ENCODE results near the gene SUCO. TPM values are rescaled to one million over a fixed set of nuclear protein-coding genes. Genes with fewer than 3 reads are reported as not detected.
"Not testable (repeated sequence)": the region's sequence is repeated elsewhere in the genome, so short reads cannot be mapped to it uniquely, and the experiment has no call there.

The SUCO gene
- total RNA-seq, 1 experiment from 2014 or later: 22.6 TPM

DNA sequence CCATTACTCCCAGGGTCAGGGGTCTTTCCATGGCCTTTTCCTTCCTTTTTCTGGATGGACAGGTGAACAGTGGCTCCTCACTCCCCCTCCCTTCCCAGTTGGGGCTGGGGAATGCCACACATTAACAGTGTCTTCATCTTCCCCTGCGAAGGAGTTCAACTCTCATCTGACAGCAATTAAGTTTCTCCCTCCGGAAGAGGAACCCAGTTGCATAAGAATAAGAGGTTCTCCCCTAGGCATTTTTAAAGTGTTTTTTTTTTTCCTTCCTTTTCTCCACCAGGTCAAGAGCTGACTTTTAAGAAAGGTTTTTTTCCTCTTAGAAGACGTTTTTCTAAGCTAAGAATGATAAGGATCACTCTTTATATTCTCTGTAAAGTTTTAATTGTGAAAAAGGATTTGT lies 83.7 kb downstream of the SUCO start (continued):
- TF ChIP-seq TCF7L2 (IDR thresholded peaks at IDR 0.05; ENCODE audit: borderline replicate concordance, extremely low read depth, insufficient read depth, insufficient read length) (no peak), EZH2 (IDR thresholded peaks at IDR 0.05) (no peak)

DNA sequence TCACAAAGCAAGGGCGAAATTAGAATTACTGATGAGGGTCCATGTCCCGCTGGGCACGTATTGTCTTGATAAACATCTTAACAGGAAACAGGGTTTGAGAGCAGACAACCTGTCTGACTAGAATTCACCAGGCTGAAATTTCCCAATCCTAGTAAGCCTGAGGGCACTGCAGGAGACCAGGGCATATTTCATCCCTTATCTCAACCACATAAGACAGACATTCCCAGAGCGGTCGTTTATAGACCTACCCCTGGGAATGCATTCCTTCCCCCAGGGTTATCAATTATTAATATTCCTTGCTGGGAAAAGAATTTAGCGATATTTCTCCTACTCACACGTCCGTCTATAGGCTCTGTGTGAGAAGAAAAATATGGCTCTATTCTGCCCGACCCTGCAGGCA lies 87.7 kb downstream of the SUCO start:
- H3K9me2 ChIP-seq (ENCODE audit: insufficient read depth); H3K27ac ChIP-seq (ENCODE audit: low read depth, low read length); intact Hi-C loops (cut with micrococcal nuclease); H3K9ac ChIP-seq (ENCODE audit: low read length); H3K79me2 ChIP-seq (ENCODE audit: insufficient read depth, low read length); H3K9me3 ChIP-seq (ENCODE audit: control insufficient read depth in 1 of 2, insufficient read depth in 1 of 2, low read depth in 1 of 2, low read length in 2 of 2); CTCF ChIA-PET; BruUV-seq (replicated peaks); H2AFZ ChIP-seq (ENCODE audit: low read depth, low read length, poor library complexity, severe bottlenecking); RAD21 ChIA-PET (ENCODE audit: low non-redundant PET in 1 of 2, low total read pairs in 2 of 2, uncharacterized antibody in 2 of 2, unreplicated experiment in 2 of 2); H3K4me1 ChIP-seq (ENCODE audit: control insufficient read depth in 1 of 2, insufficient read depth in 2 of 2, low read length in 2 of 2); H4K20me1 ChIP-seq (ENCODE audit: insufficient read depth); H3K27me3 ChIP-seq (ENCODE audit: insufficient read depth, low read length); POLR2A ChIA-PET; H3K4me3 ChIP-seq (replicated peaks in 1 of 2; ENCODE audit: low read depth in 1 of 2, low read length in 2 of 2); H3K4me2 ChIP-seq (ENCODE audit: low read length); DNase-seq (ENCODE audit: low read depth, low spot score); H3K36me3 ChIP-seq (ENCODE audit: control insufficient read depth in 1 of 2, insufficient read depth in 2 of 2, low read length in 2 of 2); ATAC-seq: not testable (repeated sequence)
- TF ChIP-seq CBX3 (IDR thresholded peaks at IDR 0.05; ENCODE audit: low read depth): peak; percentile 78

DNA sequence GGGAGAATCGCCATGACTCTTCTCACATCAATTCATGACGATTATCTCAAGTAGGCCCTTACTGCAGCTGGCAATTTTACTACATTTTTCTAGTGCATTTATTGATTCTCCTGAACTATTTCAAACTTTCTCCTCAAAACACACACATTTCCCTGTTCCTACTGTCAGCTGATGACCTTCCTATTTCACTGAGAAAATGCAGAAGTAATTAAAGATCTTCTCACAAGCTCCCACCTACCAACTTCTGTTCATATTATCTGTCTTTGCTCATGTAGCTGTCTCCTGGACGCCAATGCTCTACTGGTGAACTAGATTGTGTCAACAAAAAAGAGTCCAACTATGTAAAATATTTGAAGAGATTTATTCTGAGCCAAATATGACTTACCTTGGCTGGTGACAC lies 89.6 kb downstream of the SUCO start:
- no peak overlapping the region for H3K27ac ChIP-seq (ENCODE audit: low read depth, low read length)
- H3K4me2 ChIP-seq (ENCODE audit: low read length): no peak overlapping the region
- H3K9ac ChIP-seq (ENCODE audit: low read length): no peak overlapping the region
- H3K79me2 ChIP-seq (ENCODE audit: insufficient read depth, low read length): no peaks in the 10 kb centered on the region
- CTCF ChIA-PET: no interaction called here
- BruUV-seq (replicated peaks): no TSS peak
- H4K20me1 ChIP-seq (ENCODE audit: insufficient read depth): no peaks in the 10 kb centered on the region
- H3K4me1 ChIP-seq (ENCODE audit: control insufficient read depth in 1 of 2, insufficient read depth in 2 of 2, low read length in 2 of 2): no peaks in the 10 kb centered on the region
- H2AFZ ChIP-seq (ENCODE audit: low read depth, low read length, poor library complexity, severe bottlenecking): no peak overlapping the region
- DNase-seq (ENCODE audit: low read depth, low spot score) (no peak), ATAC-seq (no peak)
- intact Hi-C loops (cut with micrococcal nuclease): no loop called here
- no peaks in the 10 kb centered on the region; a peak in 1 of 4 replicates for H3K9me3 ChIP-seq (ENCODE audit: control insufficient read depth in 1 of 2, insufficient read depth in 1 of 2, low read depth in 1 of 2, low read length in 2 of 2)
- no peak overlapping the region for H3K4me3 ChIP-seq (replicated peaks in 1 of 2; ENCODE audit: low read depth in 1 of 2, low read length in 2 of 2)
- no peaks in the 10 kb centered on the region for H3K36me3 ChIP-seq (ENCODE audit: control insufficient read depth in 1 of 2, insufficient read depth in 2 of 2, low read length in 2 of 2)
- H3K27me3 ChIP-seq (ENCODE audit: insufficient read depth, low read length): no peaks in the 10 kb centered on the region
- POLR2A ChIA-PET: no interaction called here
- H3K9me2 ChIP-seq (ENCODE audit: insufficient read depth): no peaks in the 10 kb centered on the region
- RAD21 ChIA-PET (ENCODE audit: low non-redundant PET in 1 of 2, low total read pairs in 2 of 2, uncharacterized antibody in 2 of 2, unreplicated experiment in 2 of 2): no interaction called here
- TF ChIP-seq ZFX (IDR thresholded peaks at IDR 0.05): no peak
- TF ChIP-seq CBX3 (IDR thresholded peaks at IDR 0.05; ENCODE audit: low read depth): no peak
- TF ChIP-seq CEBPB (IDR thresholded peaks at IDR 0.05; ENCODE audit: low read depth): no peak
- TF ChIP-seq EZH2phosphoT487 (IDR thresholded peaks at IDR 0.05; ENCODE audit: borderline replicate concordance): no peak
- TF ChIP-seq JUND (IDR thresholded peaks at IDR 0.05): no peak
- TF ChIP-seq SRF (IDR thresholded peaks at IDR 0.05; ENCODE audit: low read depth): no peak
- TF ChIP-seq, protein P1, sequence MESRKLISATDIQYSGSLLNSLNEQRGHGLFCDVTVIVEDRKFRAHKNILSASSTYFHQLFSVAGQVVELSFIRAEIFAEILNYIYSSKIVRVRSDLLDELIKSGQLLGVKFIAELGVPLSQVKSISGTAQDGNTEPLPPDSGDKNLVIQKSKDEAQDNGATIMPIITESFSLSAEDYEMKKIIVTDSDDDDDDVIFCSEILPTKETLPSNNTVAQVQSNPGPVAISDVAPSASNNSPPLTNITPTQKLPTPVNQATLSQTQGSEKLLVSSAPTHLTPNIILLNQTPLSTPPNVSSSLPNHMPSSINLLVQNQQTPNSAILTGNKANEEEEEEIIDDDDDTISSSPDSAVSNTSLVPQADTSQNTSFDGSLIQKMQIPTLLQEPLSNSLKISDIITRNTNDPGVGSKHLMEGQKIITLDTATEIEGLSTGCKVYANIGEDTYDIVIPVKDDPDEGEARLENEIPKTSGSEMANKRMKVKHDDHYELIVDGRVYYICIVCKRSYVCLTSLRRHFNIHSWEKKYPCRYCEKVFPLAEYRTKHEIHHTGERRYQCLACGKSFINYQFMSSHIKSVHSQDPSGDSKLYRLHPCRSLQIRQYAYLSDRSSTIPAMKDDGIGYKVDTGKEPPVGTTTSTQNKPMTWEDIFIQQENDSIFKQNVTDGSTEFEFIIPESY (IDR thresholded peaks at IDR 0.05; ENCODE audit: extremely low read depth, insufficient replicate concordance, low read length): no peak
- no peak for TF ChIP-seq POLR2A (IDR thresholded peaks at IDR 0.05; ENCODE audit: borderline replicate concordance, extremely low read depth, insufficient read depth, insufficient read length)
- no peak for TF ChIP-seq YY1 (IDR thresholded peaks at IDR 0.05; ENCODE audit: extremely low read depth, insufficient replicate concordance, low read depth, low read length)
- TF ChIP-seq, protein P2, sequence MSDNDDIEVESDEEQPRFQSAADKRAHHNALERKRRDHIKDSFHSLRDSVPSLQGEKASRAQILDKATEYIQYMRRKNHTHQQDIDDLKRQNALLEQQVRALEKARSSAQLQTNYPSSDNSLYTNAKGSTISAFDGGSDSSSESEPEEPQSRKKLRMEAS (IDR thresholded peaks at IDR 0.05): no peak
- TF ChIP-seq, protein P3, sequence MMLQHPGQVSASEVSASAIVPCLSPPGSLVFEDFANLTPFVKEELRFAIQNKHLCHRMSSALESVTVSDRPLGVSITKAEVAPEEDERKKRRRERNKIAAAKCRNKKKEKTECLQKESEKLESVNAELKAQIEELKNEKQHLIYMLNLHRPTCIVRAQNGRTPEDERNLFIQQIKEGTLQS (IDR thresholded peaks at IDR 0.05): no peak
- no peak for TF ChIP-seq POLR2AphosphoS5 (IDR thresholded peaks at IDR 0.05; ENCODE audit: low read depth, low read length)
- TF ChIP-seq TCF7L2 (IDR thresholded peaks at IDR 0.05; ENCODE audit: borderline replicate concordance, extremely low read depth, insufficient read depth, insufficient read length): no peak
- no peak for TF ChIP-seq ZNF274 (IDR thresholded peaks at IDR 0.05; ENCODE audit: low read depth, low read length)

Data from HCT116 (cell line).